Uterus (tissue), 4 donors: ENCODE measurements around the gene HNRNPA2B1. TPM values are rescaled to one million over a fixed set of nuclear protein-coding genes. Genes with fewer than 3 reads are reported as not detected.
"Not testable (repeated sequence)": the region's sequence is repeated elsewhere in the genome, so short reads cannot be mapped to it uniquely, and the experiment has no call there.

Experiments
- DNase-seq, 2 donors: peaks; one replicate each; pipeline ENCODE4 v3.0.0-alpha.2; 2019 to 2020
- H3K27ac ChIP-seq, 2 donors: fragments of 200-600 bp; sonication (generic); 1 replicate in 1 of 2; 2 replicates in 1 of 2; pipeline ENCODE4 v1.5.1; 2016 to 2018
- H3K27me3 ChIP-seq, 2 donors: fragments of 200-600 bp; sonication (generic); one replicate each; pipeline ENCODE4 v1.5.1; 2018 to 2019; ENCODE audit warnings: control low read depth in 1 of 2
- H3K36me3 ChIP-seq, 2 donors: fragments of 200-600 bp; sonication (generic); one replicate each; pipeline ENCODE4 v1.5.1; 2019; ENCODE audit warnings: control low read depth in 1 of 2
- H3K4me1 ChIP-seq, 2 donors: fragments of 200-600 bp; sonication (generic); one replicate each; pipeline ENCODE4 v1.5.1; 2018 to 2019; ENCODE audit warnings: control low read depth in 1 of 2
- H3K4me3 ChIP-seq, 2 donors: fragments of 200-600 bp; sonication (generic); 1 replicate in 1 of 2; 2 replicates in 1 of 2; pipeline ENCODE4 v1.5.1; 2018 to 2019; ENCODE audit warnings: mild to moderate bottlenecking in 1 of 2
- H3K9me3 ChIP-seq, 2 donors: fragments of 200-600 bp; sonication (generic); one replicate each; pipeline ENCODE4 v1.5.1; 2019; ENCODE audit warnings: control low read depth in 1 of 2
- CTCF ChIP-seq, 4 experiments: fragments of 200-600 bp in 2 of 4; fragments of 450-650 bp in 2 of 4; sonication (generic) in 2 of 4; IDR thresholded peaks; one replicate each; pipeline ENCODE4 v1.5.1; 2016 to 2019; ENCODE audit warnings: antibody characterized with exemption in 4 of 4, mild to moderate bottlenecking in 2 of 4, moderate library complexity in 1 of 4
- POLR2A ChIP-seq, 2 donors: fragments of 450-650 bp; IDR thresholded peaks; one replicate each; pipeline ENCODE4 v1.6.1; 2016; ENCODE audit warnings: antibody characterized with exemption in 2 of 2, mild to moderate bottlenecking in 1 of 2, moderate library complexity in 1 of 2
- intact Hi-C: fragments of 100-400 bp; cut with DNase I; formaldehyde crosslinking; loops from one replicate; pipeline ENCODE4 v1.15.1; 2023; ENCODE audit warnings: low total_unique reads
- total RNA-seq, 4 donors: library from RNA; depleted of rRNA in 3 of 4; stranded (reverse); fragments of >200 nt in 3 of 4; gene quantifications; one replicate each; pipeline versions ENCODE4 v1.1.0 to v1.2.4, GENCODE V29; 2014 to 2023
- donor health status: DM: yes; HTN: yes; CAD: no.

Gene HNRNPA2B1
- total RNA-seq, 4 donors from 2014 or later, result 100 to 464 (median 207) TPM

- H3K36me3 ChIP-seq, DNase-seq, H3K4me1 ChIP-seq, intact Hi-C loops, H3K4me3 ChIP-seq, H3K9me3 ChIP-seq, H3K27ac ChIP-seq, H3K27me3 ChIP-seq: not testable (repeated sequence)
Observed at GRCh38 chr7:26175903-26176302, 24.6 kb downstream of the HNRNPA2B1 start.

GRCh38 chr7:26172048-26172447 is 28.5 kb downstream of the HNRNPA2B1 start:
- Histone ChIP-seq H3K27me3 (no peaks in the 10 kb centered on the region), H3K4me1 (no peaks in the 10 kb centered on the region), H3K4me3 (no peak overlapping the region), H3K27ac (no peak overlapping the region), H3K9me3 (no peaks in the 10 kb centered on the region), H3K36me3 (no peaks in the 10 kb centered on the region)
- intact Hi-C loops, result no loop called here
- TF ChIP-seq POLR2A (IDR thresholded peaks at IDR 0.05), result no peak
- no peak for DNase-seq

GRCh38 chr7:26171601-26172000 is 28.9 kb downstream of the HNRNPA2B1 start:
- no peak for DNase-seq
- no peak overlapping the region for H3K27ac ChIP-seq
- TF ChIP-seq POLR2A (IDR thresholded peaks at IDR 0.05) (no peak), CTCF (IDR thresholded peaks at IDR 0.05) (no peak)
- H3K9me3 ChIP-seq, result no peaks in the 10 kb centered on the region
- intact Hi-C loops, result no loop called here
- H3K27me3 ChIP-seq, result no peaks in the 10 kb centered on the region
- no peak overlapping the region for H3K4me3 ChIP-seq
- H3K36me3 ChIP-seq, result no peaks in the 10 kb centered on the region
- H3K4me1 ChIP-seq, result no peaks in the 10 kb centered on the region

- no peaks in the 10 kb centered on the region for H3K36me3 ChIP-seq
Observed at GRCh38 chr7:26170663-26171062, 29.9 kb downstream of the HNRNPA2B1 start.

GRCh38 chr7:26169271-26169670 is 31.3 kb downstream of the HNRNPA2B1 start:
- intact Hi-C loops, result no loop called here
- H3K27me3 ChIP-seq, result no peaks in the 10 kb centered on the region
- H3K4me1 ChIP-seq, result no peaks in the 10 kb centered on the region
- H3K36me3 ChIP-seq, result no peaks in the 10 kb centered on the region
- DNase-seq, result no peak
- no peaks in the 10 kb centered on the region for H3K9me3 ChIP-seq
- TF ChIP-seq CTCF (IDR thresholded peaks at IDR 0.05), result no peak
- no peak for TF ChIP-seq POLR2A (IDR thresholded peaks at IDR 0.05)
- no peak overlapping the region for H3K27ac ChIP-seq
- no peak overlapping the region for H3K4me3 ChIP-seq

More at GRCh38 chr7:26170663-26171062, 29.9 kb downstream of the HNRNPA2B1 start:
- intact Hi-C loops, result no loop called here
- no peaks in the 10 kb centered on the region for H3K27me3 ChIP-seq
- H3K27ac ChIP-seq, result no peak overlapping the region
- no peak for TF ChIP-seq CTCF (IDR thresholded peaks at IDR 0.05)
- TF ChIP-seq POLR2A (IDR thresholded peaks at IDR 0.05), result no peak
- H3K9me3 ChIP-seq, result no peaks in the 10 kb centered on the region
- DNase-seq, result no peak
- no peak overlapping the region for H3K4me3 ChIP-seq
- H3K4me1 ChIP-seq, result no peaks in the 10 kb centered on the region

- no peaks in the 10 kb centered on the region for H3K36me3 ChIP-seq
- H3K4me1 ChIP-seq, result no peaks in the 10 kb centered on the region
- no peaks in the 10 kb centered on the region for H3K9me3 ChIP-seq
- DNase-seq, result no peak
- no peaks in the 10 kb centered on the region for H3K27me3 ChIP-seq
- intact Hi-C loops, result no loop called here
- TF ChIP-seq POLR2A (IDR thresholded peaks at IDR 0.05) (no peak), CTCF (IDR thresholded peaks at IDR 0.05) (no peak)
- no peak overlapping the region for H3K27ac ChIP-seq
- H3K4me3 ChIP-seq, result no peak overlapping the region
Observed at GRCh38 chr7:26168458-26169023, 32.0 kb downstream of the HNRNPA2B1 start.
